GM10248 (cell line): ENCODE data around the gene ARL2.

Source experiments
- CTCF ChIA-PET: fragments of 300-600 bp; sonication (Branson Sonifier 250); formaldehyde crosslinking; extraction: SDS; loops from one replicate; lab custom pipeline; 2021; ENCODE audit warnings: antibody characterized with exemption; lab: Yijun Ruan, JAX
- POLR2A ChIA-PET: fragments of 350-650 bp; sonication (Branson Sonifier 250); formaldehyde crosslinking; extraction: SDS; loops from one replicate; lab custom pipeline; 2020; ENCODE audit warnings: antibody characterized with exemption; lab: Yijun Ruan, JAX
- DNase-seq: peaks from one replicate; pipeline ENCODE4 v3.0.0; 2012; ENCODE audit errors: extremely low spot score
- TF ChIP-seq, protein P1 (sequence below): IDR thresholded peaks from 2 replicates; pipeline ENCODE4 v1.5.1; 2012; ENCODE audit warnings: mild to moderate bottlenecking, low read depth; ENCODE audit errors: extremely low read depth, missing control alignments, control extremely low read depth

The ARL2 gene

DNA sequence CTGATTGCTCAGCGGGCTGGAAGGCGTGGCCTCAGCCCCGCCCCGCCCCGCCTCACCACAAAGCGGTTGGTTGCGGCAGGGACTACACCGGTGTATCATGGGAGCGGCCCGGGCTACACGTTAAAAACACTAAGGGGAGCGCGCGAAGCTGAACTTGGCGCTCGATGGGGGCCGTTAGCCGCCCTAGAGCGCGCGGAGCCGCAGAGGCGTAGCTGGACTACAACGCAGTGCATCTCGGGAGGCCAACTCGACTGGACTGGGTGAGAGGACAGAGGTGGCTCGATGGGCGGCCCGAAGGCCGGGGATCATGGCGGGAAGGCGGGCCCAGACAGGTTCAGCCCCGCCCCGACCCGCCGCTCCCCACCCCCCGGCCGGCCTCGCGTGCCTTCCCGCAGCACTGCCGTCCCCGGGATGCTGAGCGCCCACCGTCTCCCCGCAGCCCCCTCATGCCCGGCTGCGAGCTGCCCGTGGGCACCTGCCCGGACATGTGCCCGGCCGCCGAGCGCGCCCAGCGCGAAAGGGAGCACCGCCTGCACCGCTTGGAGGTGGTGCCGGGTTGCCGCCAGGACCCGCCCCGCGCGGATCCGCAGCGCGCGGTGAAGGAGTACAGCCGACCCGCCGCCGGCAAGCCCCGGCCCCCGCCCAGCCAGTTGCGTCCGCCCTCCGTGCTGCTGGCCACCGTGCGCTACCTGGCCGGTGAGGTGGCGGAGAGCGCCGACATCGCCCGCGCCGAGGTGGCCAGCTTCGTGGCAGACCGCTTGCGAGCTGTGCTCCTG, 27.1 kb downstream of the ARL2 start, which contains the start of gene SAC3D1:
Gene SAC3D1 (plus strand): TSS at position 364 of the 776 bp plus-strand sequence. CDS start 83 bp downstream, at position 447.
- TF ChIP-seq, protein P1, sequence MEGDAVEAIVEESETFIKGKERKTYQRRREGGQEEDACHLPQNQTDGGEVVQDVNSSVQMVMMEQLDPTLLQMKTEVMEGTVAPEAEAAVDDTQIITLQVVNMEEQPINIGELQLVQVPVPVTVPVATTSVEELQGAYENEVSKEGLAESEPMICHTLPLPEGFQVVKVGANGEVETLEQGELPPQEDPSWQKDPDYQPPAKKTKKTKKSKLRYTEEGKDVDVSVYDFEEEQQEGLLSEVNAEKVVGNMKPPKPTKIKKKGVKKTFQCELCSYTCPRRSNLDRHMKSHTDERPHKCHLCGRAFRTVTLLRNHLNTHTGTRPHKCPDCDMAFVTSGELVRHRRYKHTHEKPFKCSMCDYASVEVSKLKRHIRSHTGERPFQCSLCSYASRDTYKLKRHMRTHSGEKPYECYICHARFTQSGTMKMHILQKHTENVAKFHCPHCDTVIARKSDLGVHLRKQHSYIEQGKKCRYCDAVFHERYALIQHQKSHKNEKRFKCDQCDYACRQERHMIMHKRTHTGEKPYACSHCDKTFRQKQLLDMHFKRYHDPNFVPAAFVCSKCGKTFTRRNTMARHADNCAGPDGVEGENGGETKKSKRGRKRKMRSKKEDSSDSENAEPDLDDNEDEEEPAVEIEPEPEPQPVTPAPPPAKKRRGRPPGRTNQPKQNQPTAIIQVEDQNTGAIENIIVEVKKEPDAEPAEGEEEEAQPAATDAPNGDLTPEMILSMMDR: no peak
- DNase-seq: peak; percentile 96
- ChIA-PET POLR2A (no interaction called here), CTCF (interaction anchor here (0.8 to 7.3 kb wide), 9 partner anchors 9 to 292 kb away, joined by 3 to 46 read pairs (median 4); partner anchors contain the start of genes ARL2, CDCA5, DPF2 and TM7SF2)

DNA sequence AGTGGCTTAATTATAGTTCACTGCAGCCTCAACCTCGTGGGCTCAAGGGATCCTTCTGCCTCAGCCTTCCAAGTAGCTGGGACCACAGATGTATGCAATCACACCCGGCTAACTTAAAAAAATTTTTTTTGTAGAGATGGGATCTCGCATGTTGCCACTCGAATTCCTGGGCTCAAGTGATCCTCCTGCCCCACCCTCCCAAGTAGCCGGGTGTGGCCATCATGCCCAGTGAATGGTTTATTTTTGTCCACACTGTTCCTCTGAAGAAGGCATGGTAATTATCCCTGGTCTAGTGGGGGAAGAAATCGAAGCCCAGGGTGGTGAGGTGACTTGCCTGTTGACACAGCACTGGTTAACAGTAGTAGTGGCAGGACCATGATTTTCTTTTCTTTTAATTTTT, 28.9 kb downstream of the ARL2 start:
- ChIA-PET POLR2A (interaction anchor here (0.6 kb wide), 1 partner anchor 740 kb away, joined by 8 read pairs; no protein-coding TSS in a partner anchor), CTCF (interaction anchor here (1.5 to 7.3 kb wide), 3 partner anchors 12 to 67 kb away, joined by 3 to 46 read pairs (median 6); partner anchors contain the start of gene ARL2)
- TF ChIP-seq, protein P1: no peak

DNA sequence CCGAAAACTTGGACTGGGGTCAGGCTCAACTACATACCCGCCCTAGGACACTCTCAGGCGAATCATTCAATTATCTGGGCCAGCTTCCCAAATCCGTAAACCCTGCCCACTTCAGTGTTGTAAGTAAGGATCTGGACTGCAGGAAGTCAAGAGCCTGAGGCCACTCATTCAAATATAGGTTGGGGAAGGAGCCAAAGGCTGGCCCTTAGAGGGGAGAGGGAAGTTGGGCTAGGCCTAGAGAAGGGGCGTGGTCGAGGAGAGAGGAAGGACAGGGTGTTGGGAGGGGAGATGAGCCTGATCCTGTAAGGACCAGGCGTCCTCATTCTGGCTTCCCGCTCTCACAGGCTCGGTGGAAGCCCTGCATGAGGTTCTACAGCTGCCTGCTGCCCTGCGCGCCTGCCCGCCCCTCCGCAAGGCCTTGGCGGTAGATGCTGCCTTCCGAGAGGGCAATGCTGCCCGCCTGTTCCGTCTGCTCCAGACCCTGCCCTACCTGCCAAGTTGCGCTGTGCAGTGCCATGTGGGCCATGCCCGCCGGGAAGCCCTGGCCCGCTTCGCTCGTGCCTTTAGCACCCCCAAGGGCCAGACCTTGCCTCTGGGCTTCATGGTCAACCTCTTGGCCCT, 30.0 kb downstream of the ARL2 start:
- TF ChIP-seq, protein P1: no peak
- POLR2A ChIA-PET: no interaction called here
- no peak for DNase-seq
- CTCF ChIA-PET: interaction anchor here (0.7 to 7.3 kb wide), 2 partner anchors 30 to 34 kb away, joined by 3 to 46 read pairs; partner anchors contain the start of gene ARL2

More for the DNA sequence above, 28.9 kb downstream of the ARL2 start:
- DNase-seq: no peak

DNA sequence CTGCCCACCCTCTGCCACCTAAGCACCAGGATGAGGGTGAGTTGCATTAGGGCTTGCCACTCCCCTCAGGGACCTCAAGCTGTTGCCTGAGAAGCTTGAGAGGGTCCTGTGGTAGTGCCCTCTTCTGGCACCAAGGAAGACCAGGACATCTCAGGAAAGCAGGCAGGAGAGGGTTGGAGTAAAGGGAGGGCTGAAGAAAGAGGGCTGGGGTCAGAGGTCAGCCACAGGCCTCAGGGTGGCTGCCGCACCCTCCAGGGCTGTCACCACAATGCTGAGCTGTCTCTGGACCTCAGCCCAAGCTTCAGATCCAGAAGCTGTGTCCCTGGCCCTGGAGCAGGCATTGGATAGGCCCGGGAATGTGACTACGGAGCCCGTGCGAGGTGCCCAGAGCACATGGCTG, 31.1 kb downstream of the ARL2 start:
- no peak for DNase-seq
- ChIA-PET POLR2A (no interaction called here), CTCF (interaction anchor here (0.8 to 1.2 kb wide), 3 partner anchors 12 to 65 kb away, joined by 3 to 4 read pairs (median 4); partner anchors contain the start of gene NAALADL1)
- TF ChIP-seq, protein P1: no peak

DNA sequence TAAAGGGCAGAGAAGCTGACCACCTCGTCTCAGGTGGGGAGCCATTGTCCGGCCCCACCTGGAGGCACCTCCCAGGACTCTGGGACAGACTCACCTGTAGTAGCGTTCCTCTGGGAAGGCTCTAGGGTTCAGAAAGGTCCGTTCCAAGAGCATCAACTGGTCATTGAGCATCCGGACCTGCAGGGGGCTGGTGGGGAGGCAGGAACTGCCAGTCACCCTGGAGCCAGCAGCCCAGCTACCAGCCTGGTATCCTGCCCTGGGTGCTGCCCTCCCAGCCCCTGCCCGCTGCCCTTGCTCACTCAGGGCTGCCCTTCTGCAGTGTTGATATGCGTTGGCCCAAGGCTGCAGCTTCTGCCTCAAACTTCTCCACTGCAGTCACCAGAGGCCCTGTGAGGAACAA, 31.8 kb downstream of the ARL2 start:
- POLR2A ChIA-PET: no interaction called here
- TF ChIP-seq, protein P1: no peak
- CTCF ChIA-PET: interaction anchor here (0.8 to 1.2 kb wide), 4 partner anchors 12 to 65 kb away, joined by 3 to 4 read pairs (median 3); partner anchors contain the start of gene SNX15
- no peak for DNase-seq

DNA sequence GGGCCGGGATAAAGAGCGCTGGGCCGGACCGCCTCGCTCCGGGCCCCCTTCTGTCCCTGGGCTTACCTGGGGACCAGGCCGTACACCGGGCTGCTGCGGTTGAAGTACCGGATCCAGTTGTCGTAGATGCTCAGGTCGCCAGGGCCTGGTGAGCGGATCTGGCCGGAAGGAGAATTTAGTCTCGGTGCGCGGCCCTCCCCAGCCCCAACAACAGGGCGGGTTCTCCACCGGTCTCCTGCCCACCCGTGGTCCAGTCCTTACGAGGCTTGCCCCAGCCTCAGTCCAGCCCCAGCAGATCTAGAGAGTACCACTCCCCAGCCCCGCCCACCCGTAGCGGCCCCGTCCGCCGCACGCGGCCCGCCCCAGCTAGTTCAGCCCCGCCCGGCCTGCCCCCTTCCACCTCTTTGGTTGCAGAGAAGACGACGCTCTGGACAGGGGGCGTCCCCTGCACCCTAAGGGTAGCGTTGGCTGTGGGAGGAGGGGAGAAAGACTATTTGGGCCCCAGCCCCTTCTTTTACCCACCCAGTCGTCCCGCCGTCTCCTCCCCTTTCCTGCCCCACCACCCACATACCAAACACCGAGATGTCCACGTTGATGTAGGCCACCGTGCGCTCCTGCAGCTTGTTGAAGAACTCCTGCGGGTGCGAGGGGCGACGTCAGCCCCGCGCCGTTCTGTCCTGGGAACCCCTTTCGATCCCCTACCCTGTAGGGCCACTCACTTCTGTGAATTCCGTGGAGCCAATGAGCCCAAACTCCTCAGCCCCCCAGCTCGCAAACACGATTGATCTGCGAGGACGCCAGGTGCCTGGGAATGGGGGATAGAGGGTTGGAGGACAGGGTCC, 33.8 kb downstream of the ARL2 start:
- TF ChIP-seq, protein P1: no peak
- no peak for DNase-seq
- POLR2A ChIA-PET: interaction anchor here (0.6 kb wide), 2 partner anchors 184 to 200 kb away, joined by 3 to 4 read pairs; no protein-coding TSS in a partner anchor
- CTCF ChIA-PET: interaction anchor here (0.6 to 2.0 kb wide), 5 partner anchors 11 to 34 kb away, joined by 3 to 11 read pairs (median 5); partner anchors contain the start of genes ARL2 and NAALADL1
